ENCODE results near the gene ICOS.

DNA sequence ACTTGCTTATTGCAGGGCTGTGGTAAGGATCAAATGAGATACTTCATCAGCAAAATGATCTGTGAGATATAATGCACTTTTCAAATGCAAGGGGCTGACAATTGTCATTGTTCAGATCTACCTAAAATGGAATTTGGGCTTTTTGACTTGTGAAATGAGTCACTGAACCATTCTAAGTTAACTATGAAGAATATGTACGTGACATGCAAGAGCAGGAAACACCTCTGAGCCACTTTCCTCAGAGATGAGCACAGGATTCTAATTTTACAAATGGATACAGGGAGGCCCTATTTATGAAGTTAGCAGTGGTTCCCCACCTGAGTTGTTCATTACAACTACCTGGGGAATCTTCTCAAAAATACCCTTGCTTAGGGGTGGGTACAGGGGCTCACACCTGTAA is 42.3 kb upstream of the ICOS start:
- TF ChIP-seq POLR2AphosphoS5 (IDR thresholded peaks at IDR 0.05; ENCODE audit: low read depth, low read length): no peak
- no peak for TF ChIP-seq CTCF (IDR thresholded peaks at IDR 0.05)
- TF ChIP-seq SIN3A (IDR thresholded peaks at IDR 0.05; ENCODE audit: borderline replicate concordance, insufficient read depth, low read depth, low read length): no peak
- no peak for TF ChIP-seq TCF7L2 (IDR thresholded peaks at IDR 0.05; ENCODE audit: low read depth, low read length)
